ENCODE results near the gene KDM5B. TPM values are rescaled to one million over a fixed set of nuclear protein-coding genes. Genes with fewer than 3 reads are reported as not detected.

KDM5B gene
- total and polyA plus RNA-seq, 12 donors, result 11.7 to 75.1 (median 41.4) TPM

DNA sequence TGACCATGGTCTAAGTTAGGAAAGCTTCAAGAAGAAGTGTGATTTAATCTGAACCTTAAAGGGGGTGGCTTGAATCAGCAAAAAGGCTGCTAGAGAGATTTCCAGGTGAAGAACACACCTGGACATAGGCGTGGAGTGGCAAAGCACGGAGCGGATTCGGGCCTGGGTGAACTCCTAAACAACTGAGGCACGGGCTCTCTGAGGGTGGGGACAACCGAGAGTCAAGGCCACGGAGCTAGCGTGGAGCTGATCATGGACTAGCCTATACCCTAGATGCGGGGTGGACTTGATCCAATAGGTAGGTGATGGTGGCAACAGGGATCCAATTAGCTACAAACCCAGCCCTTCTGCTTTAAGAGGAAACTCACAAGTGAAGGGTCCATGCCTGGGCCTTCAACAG lies 125.7 kb downstream of the KDM5B start:
- no peak overlapping the region for H3K27ac ChIP-seq
- no peaks in the 10 kb centered on the region for H3K36me3 ChIP-seq (replicated peaks in 1 of 2)
- WGBS, 4 donors, result 88 to 90% (median 89%) methylated on average over 9 of the region's 9 CpGs
- H3K4me3 ChIP-seq, result no peak overlapping the region
- H3K4me1 ChIP-seq (replicated peaks in 1 of 2), result no peaks in the 10 kb centered on the region
- intact Hi-C loops (cut with DNase I), result no loop called here
- no peaks in the 10 kb centered on the region for H3K9me3 ChIP-seq (replicated peaks in 1 of 3)
- H3K27me3 ChIP-seq, result peaks cover 9% of the 10 kb centered on the region
- TF ChIP-seq POLR2A (IDR thresholded peaks at IDR 0.05), result no peak
- TF ChIP-seq, protein P1, sequence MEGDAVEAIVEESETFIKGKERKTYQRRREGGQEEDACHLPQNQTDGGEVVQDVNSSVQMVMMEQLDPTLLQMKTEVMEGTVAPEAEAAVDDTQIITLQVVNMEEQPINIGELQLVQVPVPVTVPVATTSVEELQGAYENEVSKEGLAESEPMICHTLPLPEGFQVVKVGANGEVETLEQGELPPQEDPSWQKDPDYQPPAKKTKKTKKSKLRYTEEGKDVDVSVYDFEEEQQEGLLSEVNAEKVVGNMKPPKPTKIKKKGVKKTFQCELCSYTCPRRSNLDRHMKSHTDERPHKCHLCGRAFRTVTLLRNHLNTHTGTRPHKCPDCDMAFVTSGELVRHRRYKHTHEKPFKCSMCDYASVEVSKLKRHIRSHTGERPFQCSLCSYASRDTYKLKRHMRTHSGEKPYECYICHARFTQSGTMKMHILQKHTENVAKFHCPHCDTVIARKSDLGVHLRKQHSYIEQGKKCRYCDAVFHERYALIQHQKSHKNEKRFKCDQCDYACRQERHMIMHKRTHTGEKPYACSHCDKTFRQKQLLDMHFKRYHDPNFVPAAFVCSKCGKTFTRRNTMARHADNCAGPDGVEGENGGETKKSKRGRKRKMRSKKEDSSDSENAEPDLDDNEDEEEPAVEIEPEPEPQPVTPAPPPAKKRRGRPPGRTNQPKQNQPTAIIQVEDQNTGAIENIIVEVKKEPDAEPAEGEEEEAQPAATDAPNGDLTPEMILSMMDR (IDR thresholded peaks at IDR 0.05), result no peak
- DNase-seq, result no peak

DNA sequence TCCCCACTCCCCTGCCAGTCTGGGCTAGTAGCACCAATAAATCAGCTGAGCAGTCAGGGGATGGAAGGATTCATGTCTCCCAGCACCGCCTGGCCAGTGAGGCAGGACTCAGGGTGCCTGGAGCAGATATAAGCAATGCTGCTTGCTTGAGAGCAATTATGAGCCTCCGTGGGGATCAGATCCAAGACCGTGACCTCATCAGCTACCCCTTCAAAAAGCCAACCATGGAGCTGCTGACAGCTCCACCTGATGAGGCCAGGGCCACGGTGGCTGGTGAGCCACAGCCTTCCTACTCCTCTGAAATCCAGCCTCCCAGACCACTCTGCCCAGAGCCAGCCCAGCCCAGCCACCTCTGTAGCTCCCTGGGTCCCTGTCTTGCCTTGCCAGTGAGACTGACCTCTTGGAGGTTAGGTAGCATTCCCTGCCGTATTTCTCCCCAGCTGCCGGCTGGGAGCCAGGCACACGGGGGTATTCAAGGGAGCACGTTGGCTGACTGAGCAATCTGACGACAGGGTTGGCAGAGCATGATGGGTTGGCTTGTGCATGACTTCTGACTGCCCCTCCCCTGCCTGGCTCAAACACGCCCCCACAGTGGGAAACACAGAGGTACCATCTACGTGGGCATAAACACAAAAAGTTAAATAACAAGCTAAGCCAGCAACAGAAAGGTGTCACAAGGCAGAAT lies 126.3 kb downstream of the KDM5B start:
- H3K27ac ChIP-seq, result no peak overlapping the region
- no peaks in the 10 kb centered on the region for H3K36me3 ChIP-seq (replicated peaks in 1 of 2)
- DNase-seq, result no peak
- H3K4me3 ChIP-seq, result no peak overlapping the region
- peaks cover 9% of the 10 kb centered on the region for H3K27me3 ChIP-seq
- H3K4me1 ChIP-seq (replicated peaks in 1 of 2), result no peaks in the 10 kb centered on the region
- intact Hi-C loops (cut with DNase I), result no loop called here
- no peak for TF ChIP-seq POLR2A (IDR thresholded peaks at IDR 0.05)
- TF ChIP-seq, protein P1 (IDR thresholded peaks at IDR 0.05), result no peak
- WGBS, 4 donors, result 54 to 66% (median 63%) methylated on average over 6 to 11 of the region's 11 CpGs
- H3K9me3 ChIP-seq (replicated peaks in 1 of 3), result no peaks in the 10 kb centered on the region

DNA sequence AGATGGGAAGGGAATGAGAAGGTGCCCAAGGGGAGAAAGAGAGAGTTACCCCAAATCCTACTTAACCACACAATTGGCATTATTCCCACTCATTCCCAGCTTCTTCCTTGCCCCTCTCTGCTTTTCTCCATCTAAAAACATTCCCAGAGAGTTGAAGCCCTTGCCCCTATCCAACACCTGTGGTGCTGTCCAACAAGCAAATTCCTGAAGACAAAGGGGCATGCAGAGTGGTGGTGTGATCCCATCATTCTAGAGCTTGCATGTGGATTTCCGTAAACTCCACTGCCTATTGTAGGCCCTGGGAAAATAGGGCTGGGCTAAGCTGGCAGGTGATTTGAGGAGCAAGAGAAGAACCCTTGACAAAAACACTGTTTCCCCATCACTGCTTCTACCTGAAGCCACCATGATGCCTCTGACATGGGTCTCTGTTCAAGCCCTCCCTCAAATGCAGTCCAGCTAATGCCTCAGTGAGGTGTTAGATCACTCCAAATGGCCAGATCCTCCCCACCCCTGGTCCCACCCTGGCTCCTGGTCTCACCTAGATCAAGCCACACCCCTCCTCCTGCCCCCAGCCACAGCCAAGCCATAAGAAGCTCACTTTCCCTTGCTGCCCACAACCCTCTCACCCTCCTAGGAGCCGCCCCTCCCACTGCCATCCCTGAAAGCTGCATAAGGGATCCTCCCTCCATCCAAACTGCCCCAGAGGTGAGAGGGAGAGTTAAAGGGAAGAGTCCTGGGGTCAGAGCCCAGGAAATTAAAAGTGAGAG lies 127.5 kb downstream of the KDM5B start:
- TF ChIP-seq POLR2A (IDR thresholded peaks at IDR 0.05), result no peak
- intact Hi-C loops (cut with DNase I), result no loop called here
- Histone ChIP-seq H3K4me3 (no peak overlapping the region), H3K36me3 (replicated peaks in 1 of 2) (no peaks in the 10 kb centered on the region), H3K27ac (no peak overlapping the region), H3K4me1 (replicated peaks in 1 of 2) (no peaks in the 10 kb centered on the region), H3K9me3 (replicated peaks in 1 of 3) (no peaks in the 10 kb centered on the region), H3K27me3 (peaks cover 9% of the 10 kb centered on the region)
- no peak for DNase-seq
- 66 to 82% (median 72%) methylated on average over 1 to 2 of the region's 2 CpGs for WGBS, 4 donors

DNA sequence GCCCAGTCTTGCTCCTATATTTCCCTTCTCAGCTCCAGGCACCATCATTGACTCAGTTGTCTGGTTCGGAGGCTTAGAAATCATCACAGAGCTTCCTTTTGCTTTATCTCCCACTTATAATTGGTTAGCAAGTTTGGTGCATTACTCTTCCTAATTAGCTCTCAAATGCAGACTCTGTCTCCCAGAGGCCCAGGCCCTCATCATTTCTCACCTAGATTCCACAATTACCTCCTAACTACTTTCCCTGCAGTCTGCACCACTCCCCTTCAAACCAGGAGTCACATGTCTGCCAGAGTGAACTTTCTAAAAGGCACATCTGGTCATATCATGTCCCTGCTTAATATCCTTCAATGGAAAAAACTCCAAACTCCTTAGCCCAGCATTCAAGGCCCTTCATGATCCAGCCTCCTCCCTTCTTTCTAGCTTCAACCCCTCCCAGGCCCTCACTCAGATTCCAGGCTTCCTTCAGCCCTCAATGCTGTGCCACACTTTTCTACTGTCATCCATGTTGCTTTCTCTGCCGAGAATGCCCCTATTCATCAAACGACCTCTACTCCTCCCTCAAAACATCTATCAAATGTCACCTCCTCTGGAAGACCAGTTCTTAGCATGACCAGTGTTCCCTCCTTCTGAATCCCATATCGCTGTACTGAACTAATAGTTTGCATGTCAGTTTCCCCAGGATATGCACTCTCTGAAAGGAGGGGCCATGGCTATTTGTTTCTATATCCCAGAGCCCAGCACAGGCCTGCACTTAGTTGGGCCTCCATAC lies 128.6 kb downstream of the KDM5B start:
- no peak overlapping the region for H3K4me3 ChIP-seq
- intact Hi-C loops (cut with DNase I), result no loop called here
- H3K27ac ChIP-seq, result no peak overlapping the region
- H3K27me3 ChIP-seq, result peaks cover 9% of the 10 kb centered on the region
- H3K4me1 ChIP-seq (replicated peaks in 1 of 2), result no peaks in the 10 kb centered on the region
- DNase-seq, result no peak
- TF ChIP-seq POLR2A (IDR thresholded peaks at IDR 0.05), result no peak
- TF ChIP-seq, protein P1 (IDR thresholded peaks at IDR 0.05), result no peak
- H3K9me3 ChIP-seq (replicated peaks in 1 of 3), result no peaks in the 10 kb centered on the region
- no peaks in the 10 kb centered on the region for H3K36me3 ChIP-seq (replicated peaks in 1 of 2)
- WGBS, 4 donors, result 54 to 63% (median 57%) methylated on average over 4 of the region's 4 CpGs
